Karpas-422 (cell line): Measurements from ENCODE around the gene LIN9. TPM values are rescaled to one million over a fixed set of nuclear protein-coding genes. Genes with fewer than 3 reads are reported as not detected.
A peak's percentile ranks its signal among the peaks of the same experiment; 100 is the strongest.

Experiments
- DNase-seq: peaks from one replicate; pipeline ENCODE4 v3.0.0-alpha.2; 2015
- H2AFZ ChIP-seq: fragments of 200-600 bp; sonication (generic); 2 replicates; pipeline ENCODE4 v1.6.1; 2014; ENCODE audit warnings: antibody characterized with exemption, low read length, mixed read lengths
- H3K27ac ChIP-seq: fragments of 200-600 bp; sonication (generic); 2 replicates; pipeline ENCODE4 v1.5.1; 2014; ENCODE audit warnings: mild to moderate bottlenecking, low read length, moderate library complexity
- H3K27me3 ChIP-seq: fragments of 200-600 bp; sonication (generic); 2 replicates; pipeline ENCODE4 v1.6.1; 2014; ENCODE audit warnings: low read length, mixed read lengths
- H3K36me3 ChIP-seq: fragments of 200-600 bp; sonication (generic); 2 replicates; pipeline ENCODE4 v1.6.1; 2014; ENCODE audit warnings: low read length, mixed read lengths; ENCODE audit not compliant: insufficient read depth
- H3K4me1 ChIP-seq: fragments of 200-600 bp; sonication (generic); 2 replicates; pipeline ENCODE4 v1.6.1; 2014; ENCODE audit warnings: mild to moderate bottlenecking, low read length, mixed read lengths
- H3K4me2 ChIP-seq: fragments of 200-600 bp; sonication (generic); 2 replicates; pipeline ENCODE4 v1.6.1; 2014; ENCODE audit warnings: low read length, low read depth, mild to moderate bottlenecking; ENCODE audit not compliant: poor library complexity, severe bottlenecking
- H3K4me3 ChIP-seq: fragments of 200-600 bp; sonication (generic); 2 replicates; pipeline ENCODE4 v1.5.1; 2014; ENCODE audit warnings: mild to moderate bottlenecking, antibody characterized with exemption, low read length, mixed read lengths
- H3K79me2 ChIP-seq: fragments of 200-600 bp; sonication (generic); 2 replicates; pipeline ENCODE4 v1.6.1; 2014; ENCODE audit warnings: mild to moderate bottlenecking, low read length, mixed read lengths
- H3K9ac ChIP-seq: fragments of 200-600 bp; sonication (generic); 2 replicates; pipeline ENCODE4 v1.6.0; 2014; ENCODE audit warnings: low read length
- H3K9me2 ChIP-seq: fragments of 200-600 bp; sonication (generic), shearing (Covaris generic); replicated peaks from 2 replicates; pipeline ENCODE4 v1.6.0; 2014; ENCODE audit warnings: mild to moderate bottlenecking, low read length, moderate library complexity; ENCODE audit not compliant: insufficient read depth
- H3K9me3 ChIP-seq: fragments of 300-700, 200-600 bp; sonication (generic); 2 replicates; pipeline ENCODE4 v1.6.1; 2014; ENCODE audit warnings: low read length, mixed read lengths
- H4K20me1 ChIP-seq: fragments of 200-600 bp; sonication (generic); 2 replicates; pipeline ENCODE4 v1.6.1; 2014; ENCODE audit warnings: mild to moderate bottlenecking, antibody characterized with exemption, low read length, low read depth; ENCODE audit not compliant: insufficient read depth
- total RNA-seq: library from RNA; depleted of rRNA; stranded (reverse); fragments of >200 nt; shearing (Covaris generic); gene quantifications from 2 replicates; pipeline ENCODE4 v1.2.3, GENCODE V29; 2014; ENCODE audit warnings: low replicate concordance

Gene LIN9
- total RNA-seq, 1 experiment from 2014 or later, result 22.0 TPM

GRCh38 chr1:226226601-226227000 is 82.4 kb downstream of the LIN9 start:
- no peaks in the 10 kb centered on the region for H3K27me3 ChIP-seq
- peak overlapping the region; percentile 57 for H3K27ac ChIP-seq
- no peaks in the 10 kb centered on the region for H3K9me2 ChIP-seq
- H2AFZ ChIP-seq, result no peak overlapping the region
- H3K9ac ChIP-seq, result no peak overlapping the region
- no peaks in the 10 kb centered on the region for H3K79me2 ChIP-seq
- H3K4me1 ChIP-seq, result peaks cover 43% of the 10 kb centered on the region
- DNase-seq, result no peak
- H4K20me1 ChIP-seq, result no peaks in the 10 kb centered on the region
- H3K36me3 ChIP-seq, result peaks cover 12% of the 10 kb centered on the region; the same call in 1 of the 2 replicates
- peak overlapping the region; percentile 35 for H3K4me2 ChIP-seq
- no peak overlapping the region for H3K4me3 ChIP-seq
- H3K9me3 ChIP-seq, result no peaks in the 10 kb centered on the region

GRCh38 chr1:226223786-226224244 is 85.1 kb downstream of the LIN9 start:
- Histone ChIP-seq H3K27me3 (no peaks in the 10 kb centered on the region), H3K4me2 (peak overlapping the region; percentile 79), H3K27ac (peak overlapping the region; percentile 71), H3K9me3 (no peaks in the 10 kb centered on the region), H3K9ac (peak overlapping the region; percentile 80), H3K4me3 (peak overlapping the region; percentile 85), H3K4me1 (peaks cover 53% of the 10 kb centered on the region), H4K20me1 (no peaks in the 10 kb centered on the region), H3K36me3 (peaks cover 5% of the 10 kb centered on the region; the same call in 1 of the 2 replicates), H2AFZ (0 out of 2 replicates have a peak overlapping the region, but pooled peaks have one; percentile 78), H3K79me2 (no peaks in the 10 kb centered on the region), H3K9me2 (no peaks in the 10 kb centered on the region)
- DNase-seq, result peak; percentile 80

GRCh38 chr1:226223157-226223785 is 85.7 kb downstream of the LIN9 start, which contains the start of gene MIXL1:
Gene MIXL1 (plus strand): TSS chr1:226223664. CDS start chr1:226223682, 18 bp downstream.
- Histone ChIP-seq H3K4me2 (peak within 1 kb of the TSS; percentile 79), H4K20me1 (no peaks in the 10 kb centered on the region), H3K4me3 (peak within 1 kb of the TSS; percentile 85), H3K27ac (peak within 1 kb of the TSS; percentile 71), H3K9ac (peak within 1 kb of the TSS; percentile 80), H2AFZ (0 out of 2 replicates have a peak within 1 kb of the TSS, but pooled peaks have one; percentile 78), H3K4me1 (peaks cover 53% of the 10 kb centered on the region), H3K27me3 (no peaks in the 10 kb centered on the region), H3K36me3 (peaks cover 5% of the 10 kb centered on the region; the same call in 1 of the 2 replicates), H3K79me2 (no peaks in the 10 kb centered on the region), H3K9me3 (no peaks in the 10 kb centered on the region), H3K9me2 (no peaks in the 10 kb centered on the region)
- no peak for DNase-seq

- Histone ChIP-seq H3K79me2 (no peaks in the 10 kb centered on the region), H3K27ac (no peak overlapping the region), H3K27me3 (no peaks in the 10 kb centered on the region), H4K20me1 (no peaks in the 10 kb centered on the region), H3K4me2 (no peak overlapping the region), H3K9ac (no peak overlapping the region), H2AFZ (no peak overlapping the region), H3K9me3 (no peaks in the 10 kb centered on the region), H3K36me3 (peaks cover 5% of the 10 kb centered on the region; the same call in 1 of the 2 replicates), H3K9me2 (no peaks in the 10 kb centered on the region), H3K4me1 (peaks cover 53% of the 10 kb centered on the region), H3K4me3 (no peak overlapping the region)
- no peak for DNase-seq
Measured at GRCh38 chr1:226222686-226223085, 86.3 kb downstream of the LIN9 start.

- no peaks in the 10 kb centered on the region for H3K9me2 ChIP-seq
- peak overlapping the region; percentile 61 for H3K27ac ChIP-seq
- no peak for DNase-seq
- peak overlapping the region; percentile 38 for H3K4me2 ChIP-seq
- no peaks in the 10 kb centered on the region for H3K36me3 ChIP-seq
- no peaks in the 10 kb centered on the region for H3K79me2 ChIP-seq
- 0 out of 2 replicates have a peak overlapping the region, but pooled peaks have one; percentile 10 for H3K9ac ChIP-seq
- no peaks in the 10 kb centered on the region for H3K9me3 ChIP-seq
- peaks cover 59% of the 10 kb centered on the region for H3K4me1 ChIP-seq
- H3K27me3 ChIP-seq, result no peaks in the 10 kb centered on the region
- no peaks in the 10 kb centered on the region for H4K20me1 ChIP-seq
- no peak overlapping the region for H3K4me3 ChIP-seq
- peak overlapping the region; percentile 69 for H2AFZ ChIP-seq
Measured at GRCh38 chr1:226220473-226221189, 88.3 kb downstream of the LIN9 start.

GRCh38 chr1:226217273-226217672 is 91.7 kb downstream of the LIN9 start:
- no peak for DNase-seq
- no peaks in the 10 kb centered on the region for H3K9me2 ChIP-seq

GRCh38 chr1:226216056-226216455 is 92.9 kb downstream of the LIN9 start:
- no peaks in the 10 kb centered on the region for H3K9me3 ChIP-seq
- peaks cover 61% of the 10 kb centered on the region for H3K4me1 ChIP-seq
- H3K4me2 ChIP-seq, result peak overlapping the region; percentile 51
- H3K36me3 ChIP-seq, result no peaks in the 10 kb centered on the region
- no peak for DNase-seq
- H3K79me2 ChIP-seq, result no peaks in the 10 kb centered on the region
- no peaks in the 10 kb centered on the region for H4K20me1 ChIP-seq
- peak overlapping the region; percentile 78 for H3K27ac ChIP-seq
- H2AFZ ChIP-seq, result no peak overlapping the region
- peak overlapping the region; percentile 50; the same call in 1 of the 2 replicates for H3K9ac ChIP-seq
- no peaks in the 10 kb centered on the region for H3K9me2 ChIP-seq
- 0 out of 2 replicates have a peak overlapping the region, but pooled peaks have one; percentile 12 for H3K4me3 ChIP-seq
- no peaks in the 10 kb centered on the region for H3K27me3 ChIP-seq

More at GRCh38 chr1:226217273-226217672, 91.7 kb downstream of the LIN9 start:
- Histone ChIP-seq H3K4me3 (no peak overlapping the region), H3K27me3 (no peaks in the 10 kb centered on the region), H4K20me1 (no peaks in the 10 kb centered on the region), H3K9ac (no peak overlapping the region; the same call in 1 of the 2 replicates), H3K4me1 (peaks cover 61% of the 10 kb centered on the region), H3K4me2 (no peak overlapping the region), H2AFZ (peak overlapping the region; percentile 52; the same call in 1 of the 2 replicates), H3K36me3 (no peaks in the 10 kb centered on the region), H3K79me2 (no peaks in the 10 kb centered on the region), H3K27ac (peak overlapping the region; percentile 59), H3K9me3 (no peaks in the 10 kb centered on the region)

- Histone ChIP-seq H3K27ac (peak overlapping the region; percentile 78), H3K79me2 (no peaks in the 10 kb centered on the region), H3K27me3 (no peaks in the 10 kb centered on the region), H3K4me1 (peaks cover 54% of the 10 kb centered on the region), H3K9me2 (no peaks in the 10 kb centered on the region), H3K4me3 (0 out of 2 replicates have a peak overlapping the region, but pooled peaks have one; percentile 12), H3K9me3 (no peaks in the 10 kb centered on the region), H4K20me1 (no peaks in the 10 kb centered on the region), H3K36me3 (no peaks in the 10 kb centered on the region), H3K9ac (peak overlapping the region; percentile 50), H2AFZ (peak overlapping the region; percentile 4; the same call in 1 of the 2 replicates), H3K4me2 (peak overlapping the region; percentile 51)
- DNase-seq, result peak; percentile 89
Measured at GRCh38 chr1:226215239-226215638, 93.7 kb downstream of the LIN9 start.
